ENCODE results near the gene SLC28A2. TPM values are rescaled to one million over a fixed set of nuclear protein-coding genes. Genes with fewer than 3 reads are reported as not detected.

SLC28A2 gene
- total and polyA plus RNA-seq, 9 donors: 0.10 to 1.0 (median 0.17) TPM; not detected in 3

- H3K9me3 ChIP-seq (replicated peaks; ENCODE audit: control insufficient read depth, low read depth, low read length): no peaks in the 10 kb centered on the region
- H3K36me3 ChIP-seq (ENCODE audit: control insufficient read depth, insufficient read depth, low read length): no peaks in the 10 kb centered on the region
- H3K4me1 ChIP-seq (ENCODE audit: control insufficient read depth, insufficient read depth, low read length): no peaks in the 10 kb centered on the region
- H3K27me3 ChIP-seq (ENCODE audit: control insufficient read depth, insufficient read depth, low read length): no peaks in the 10 kb centered on the region
- H3K27ac ChIP-seq (ENCODE audit: low read length): no peak overlapping the region
- no CpG with 5 or more reads among the region's 2 CpGs for WGBS (ENCODE audit: insufficient coverage)
- no peak for DNase-seq
- H3K4me3 ChIP-seq (ENCODE audit: low read length): no peak overlapping the region
Observed at GRCh38 chr15:45259796-45260195, 7.8 kb downstream of the SLC28A2 start.

DNA sequence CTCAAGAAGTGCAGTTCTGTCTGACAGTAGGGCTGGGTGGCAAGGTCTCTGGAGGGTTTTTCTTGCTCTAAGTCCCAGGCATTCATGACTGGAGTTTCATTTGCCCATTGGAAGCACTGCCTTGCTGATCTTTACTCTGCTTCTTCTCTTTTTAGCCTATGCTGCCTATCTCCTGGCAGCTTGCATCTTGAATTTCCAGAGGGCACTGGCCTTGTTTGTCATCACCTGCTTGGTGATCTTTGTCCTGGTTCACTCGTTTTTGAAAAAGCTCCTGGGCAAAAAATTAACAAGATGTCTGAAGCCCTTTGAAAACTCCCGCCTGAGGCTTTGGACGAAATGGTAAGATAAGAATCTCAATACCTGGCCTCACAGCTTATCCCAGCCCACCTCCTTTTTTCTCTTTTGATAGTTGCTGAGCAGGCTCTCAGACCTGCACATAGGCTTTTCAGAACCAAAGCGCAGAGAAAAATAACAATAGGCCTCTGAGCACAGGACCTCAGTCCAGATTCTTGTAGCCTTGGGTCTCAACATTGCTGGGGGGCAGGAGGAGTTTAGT, 10.9 kb downstream of the SLC28A2 start:
- WGBS (ENCODE audit: insufficient coverage): 59% methylated on average over 2 of the region's 4 CpGs
- Histone ChIP-seq H3K27ac (ENCODE audit: low read length) (no peak overlapping the region), H3K27me3 (ENCODE audit: control insufficient read depth, insufficient read depth, low read length) (no peaks in the 10 kb centered on the region), H3K36me3 (ENCODE audit: control insufficient read depth, insufficient read depth, low read length) (no peaks in the 10 kb centered on the region), H3K4me1 (ENCODE audit: control insufficient read depth, insufficient read depth, low read length) (no peaks in the 10 kb centered on the region), H3K4me3 (ENCODE audit: low read length) (no peak overlapping the region), H3K9me3 (replicated peaks; ENCODE audit: control insufficient read depth, low read depth, low read length) (no peaks in the 10 kb centered on the region)
- DNase-seq: no peak

DNA sequence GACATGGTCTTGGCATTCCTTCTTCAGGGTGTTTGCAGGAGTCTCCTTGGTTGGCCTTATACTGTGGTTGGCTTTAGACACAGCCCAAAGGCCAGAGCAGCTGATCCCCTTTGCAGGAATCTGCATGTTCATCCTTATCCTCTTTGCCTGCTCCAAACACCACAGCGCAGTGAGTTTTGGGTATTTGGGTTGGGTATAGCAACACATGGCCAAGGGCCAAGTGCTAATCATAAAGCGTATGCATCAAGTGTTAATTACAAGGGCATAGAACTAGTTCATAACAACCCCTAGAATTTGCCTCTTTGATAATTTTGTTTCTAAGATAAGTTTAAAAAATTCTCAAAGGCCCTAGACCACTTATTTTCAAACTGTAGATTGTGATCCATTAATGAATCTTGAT, 11.8 kb downstream of the SLC28A2 start:
- no peaks in the 10 kb centered on the region for H3K4me1 ChIP-seq (ENCODE audit: control insufficient read depth, insufficient read depth, low read length)
- H3K9me3 ChIP-seq (replicated peaks; ENCODE audit: control insufficient read depth, low read depth, low read length): peaks cover 2% of the 10 kb centered on the region
- H3K4me3 ChIP-seq (ENCODE audit: low read length): no peak overlapping the region
- H3K27ac ChIP-seq (ENCODE audit: low read length): no peak overlapping the region
- H3K36me3 ChIP-seq (ENCODE audit: control insufficient read depth, insufficient read depth, low read length): no peaks in the 10 kb centered on the region
- no peaks in the 10 kb centered on the region for H3K27me3 ChIP-seq (ENCODE audit: control insufficient read depth, insufficient read depth, low read length)
- WGBS (ENCODE audit: insufficient coverage): no CpG with 5 or more reads among the region's 2 CpGs
- no peak for DNase-seq

- no peak for DNase-seq
- WGBS (ENCODE audit: insufficient coverage): 90% methylated on average over 3 of the region's 3 CpGs
- no peaks in the 10 kb centered on the region for H3K36me3 ChIP-seq (ENCODE audit: control insufficient read depth, insufficient read depth, low read length)
Observed at GRCh38 chr15:45265506-45265905, 13.5 kb downstream of the SLC28A2 start.

GRCh38 chr15:45268135-45268534, 16.1 kb downstream of the SLC28A2 start:
- H3K27ac ChIP-seq (ENCODE audit: low read length): no peak overlapping the region

More at GRCh38 chr15:45265506-45265905, 13.5 kb downstream of the SLC28A2 start:
- H3K27me3 ChIP-seq (ENCODE audit: control insufficient read depth, insufficient read depth, low read length): no peaks in the 10 kb centered on the region
- H3K4me3 ChIP-seq (ENCODE audit: low read length): no peak overlapping the region
- no peak overlapping the region for H3K27ac ChIP-seq (ENCODE audit: low read length)
- H3K9me3 ChIP-seq (replicated peaks; ENCODE audit: control insufficient read depth, low read depth, low read length): peaks cover 2% of the 10 kb centered on the region
- no peaks in the 10 kb centered on the region for H3K4me1 ChIP-seq (ENCODE audit: control insufficient read depth, insufficient read depth, low read length)

DNA sequence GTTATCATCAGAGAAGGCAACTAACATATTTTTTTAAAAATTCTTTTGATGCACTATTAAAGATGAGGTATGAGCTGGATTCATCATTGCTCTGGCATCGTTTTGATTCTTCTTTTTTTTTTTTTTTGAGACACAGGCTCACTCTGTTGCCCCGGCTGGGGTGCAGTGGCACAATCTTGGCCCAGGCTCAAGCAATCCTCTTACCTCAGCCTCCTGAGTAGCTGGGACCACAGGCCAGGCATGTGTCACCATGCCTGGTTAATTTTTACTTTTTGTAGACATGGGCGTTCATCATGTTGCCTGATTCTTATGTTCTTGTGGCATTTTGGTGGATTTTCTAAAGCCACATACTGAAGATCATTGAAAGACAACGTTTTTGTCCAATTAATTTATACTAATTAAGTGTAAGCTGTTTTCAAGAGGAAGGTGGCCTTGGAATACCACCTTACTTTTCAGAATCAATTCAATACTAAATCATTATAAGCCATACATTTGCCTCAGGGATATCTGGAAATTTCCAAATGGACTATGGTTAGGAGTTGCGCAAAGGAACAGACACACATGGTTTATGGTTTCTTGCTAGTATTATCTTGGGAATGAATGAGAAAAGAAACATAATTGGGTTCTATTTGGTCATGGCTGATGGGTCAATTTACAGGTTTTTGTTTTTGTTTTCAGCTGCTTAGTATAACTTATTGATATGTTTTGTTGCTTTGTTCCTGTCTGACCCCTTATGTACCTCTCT, 22.8 kb downstream of the SLC28A2 start:
- WGBS (ENCODE audit: insufficient coverage): 85% methylated on average over 2 of the region's 5 CpGs
- H3K36me3 ChIP-seq (ENCODE audit: control insufficient read depth, insufficient read depth, low read length): no peaks in the 10 kb centered on the region
- no peaks in the 10 kb centered on the region for H3K27me3 ChIP-seq (ENCODE audit: control insufficient read depth, insufficient read depth, low read length)
- H3K4me3 ChIP-seq (ENCODE audit: low read length): no peak overlapping the region
- H3K4me1 ChIP-seq (ENCODE audit: control insufficient read depth, insufficient read depth, low read length): peaks cover 9% of the 10 kb centered on the region
- H3K27ac ChIP-seq (ENCODE audit: low read length): no peak overlapping the region
- no peak for DNase-seq
- H3K9me3 ChIP-seq (replicated peaks; ENCODE audit: control insufficient read depth, low read depth, low read length): no peaks in the 10 kb centered on the region

More at GRCh38 chr15:45268135-45268534, 16.1 kb downstream of the SLC28A2 start:
- H3K27me3 ChIP-seq (ENCODE audit: control insufficient read depth, insufficient read depth, low read length): no peaks in the 10 kb centered on the region
- WGBS (ENCODE audit: insufficient coverage): no CpG with 5 or more reads among the region's 2 CpGs
- H3K36me3 ChIP-seq (ENCODE audit: control insufficient read depth, insufficient read depth, low read length): no peaks in the 10 kb centered on the region
- H3K4me3 ChIP-seq (ENCODE audit: low read length): no peak overlapping the region
- DNase-seq: no peak
- H3K9me3 ChIP-seq (replicated peaks; ENCODE audit: control insufficient read depth, low read depth, low read length): peaks cover 2% of the 10 kb centered on the region
- H3K4me1 ChIP-seq (ENCODE audit: control insufficient read depth, insufficient read depth, low read length): no peaks in the 10 kb centered on the region

- peak; percentile 59 for DNase-seq
- Histone ChIP-seq H3K27me3 (ENCODE audit: control insufficient read depth, insufficient read depth, low read length) (no peaks in the 10 kb centered on the region), H3K9me3 (replicated peaks; ENCODE audit: control insufficient read depth, low read depth, low read length) (no peaks in the 10 kb centered on the region), H3K27ac (ENCODE audit: low read length) (no peak overlapping the region), H3K4me1 (ENCODE audit: control insufficient read depth, insufficient read depth, low read length) (peaks cover 13% of the 10 kb centered on the region), H3K36me3 (ENCODE audit: control insufficient read depth, insufficient read depth, low read length) (no peaks in the 10 kb centered on the region), H3K4me3 (ENCODE audit: low read length) (no peak overlapping the region)
- WGBS (ENCODE audit: insufficient coverage): no CpG with 5 or more reads among the region's 2 CpGs
Observed at GRCh38 chr15:45276831-45277230, 24.8 kb downstream of the SLC28A2 start.

GRCh38 chr15:45279024-45279698, 27.1 kb downstream of the SLC28A2 start:
- WGBS (ENCODE audit: insufficient coverage): 5% methylated on average over 31 of the region's 33 CpGs

GRCh38 chr15:45285413-45285812, 33.4 kb downstream of the SLC28A2 start:
- no peak overlapping the region for H3K27ac ChIP-seq (ENCODE audit: low read length)
- no peaks in the 10 kb centered on the region for H3K27me3 ChIP-seq (ENCODE audit: control insufficient read depth, insufficient read depth, low read length)
- WGBS (ENCODE audit: insufficient coverage): no CpG with 5 or more reads among the region's 2 CpGs
- no peak overlapping the region for H3K4me3 ChIP-seq (ENCODE audit: low read length)
- H3K36me3 ChIP-seq (ENCODE audit: control insufficient read depth, insufficient read depth, low read length): no peaks in the 10 kb centered on the region
- no peaks in the 10 kb centered on the region for H3K4me1 ChIP-seq (ENCODE audit: control insufficient read depth, insufficient read depth, low read length)
- DNase-seq: no peak
- H3K9me3 ChIP-seq (replicated peaks; ENCODE audit: control insufficient read depth, low read depth, low read length): no peaks in the 10 kb centered on the region

More at GRCh38 chr15:45279024-45279698, 27.1 kb downstream of the SLC28A2 start:
- Histone ChIP-seq H3K4me1 (ENCODE audit: control insufficient read depth, insufficient read depth, low read length) (peaks cover 13% of the 10 kb centered on the region), H3K36me3 (ENCODE audit: control insufficient read depth, insufficient read depth, low read length) (no peaks in the 10 kb centered on the region), H3K27me3 (ENCODE audit: control insufficient read depth, insufficient read depth, low read length) (no peaks in the 10 kb centered on the region), H3K9me3 (replicated peaks; ENCODE audit: control insufficient read depth, low read depth, low read length) (no peaks in the 10 kb centered on the region), H3K27ac (ENCODE audit: low read length) (peak overlapping the region; percentile 92), H3K4me3 (ENCODE audit: low read length) (peak overlapping the region; percentile 68)
- peak; percentile 99 for DNase-seq

DNA sequence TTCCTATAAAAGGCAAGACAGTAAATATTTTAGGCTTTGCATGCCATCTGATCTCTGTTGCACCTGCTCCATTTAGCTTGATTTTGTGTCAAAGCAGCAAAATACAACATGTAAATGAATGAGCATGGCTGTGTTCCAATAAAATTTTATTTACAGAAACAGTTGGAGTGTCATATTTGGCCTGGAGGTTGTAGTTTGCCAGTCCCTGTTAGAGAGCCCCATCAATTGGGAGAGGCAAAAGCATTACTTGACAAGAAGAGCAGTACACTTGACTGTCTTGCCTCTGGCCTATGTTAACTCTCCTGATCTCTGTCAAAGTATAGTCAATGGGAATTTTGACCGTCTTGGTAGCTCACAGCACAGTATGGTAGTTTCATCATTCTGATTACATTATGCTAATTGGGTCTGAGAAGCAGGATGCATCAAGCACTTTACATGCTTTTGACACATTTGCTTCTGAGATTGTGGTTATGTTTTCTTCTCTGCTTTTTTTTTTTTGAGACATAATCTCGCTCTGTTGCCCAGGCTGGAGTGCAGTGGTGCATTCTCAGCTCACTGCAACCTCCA, 35.4 kb downstream of the SLC28A2 start:
- Histone ChIP-seq H3K27ac (ENCODE audit: low read length) (no peak overlapping the region), H3K4me3 (ENCODE audit: low read length) (no peak overlapping the region), H3K9me3 (replicated peaks; ENCODE audit: control insufficient read depth, low read depth, low read length) (no peaks in the 10 kb centered on the region), H3K36me3 (ENCODE audit: control insufficient read depth, insufficient read depth, low read length) (no peaks in the 10 kb centered on the region), H3K27me3 (ENCODE audit: control insufficient read depth, insufficient read depth, low read length) (no peaks in the 10 kb centered on the region), H3K4me1 (ENCODE audit: control insufficient read depth, insufficient read depth, low read length) (no peaks in the 10 kb centered on the region)
- no CpG with 5 or more reads among the region's 2 CpGs for WGBS (ENCODE audit: insufficient coverage)
- DNase-seq: no peak
